ENCODE data around the gene OR5K3.
"Not testable (repeated sequence)": the region's sequence is repeated elsewhere in the genome, so short reads cannot be mapped to it uniquely, and the experiment has no call there.

OR5K3 gene

GRCh38 chr3:98390366-98390765 is at the start of gene OR5K3:
Gene OR5K3, plus strand, starts transcription at chr3:98390666. Its CDS starts 0 bp downstream, at chr3:98390666.
- no peak for DNase-seq

GRCh38 chr3:98341758-98342157 is 48.7 kb upstream of the OR5K3 start:
- DNase-seq = no peak

DNA sequence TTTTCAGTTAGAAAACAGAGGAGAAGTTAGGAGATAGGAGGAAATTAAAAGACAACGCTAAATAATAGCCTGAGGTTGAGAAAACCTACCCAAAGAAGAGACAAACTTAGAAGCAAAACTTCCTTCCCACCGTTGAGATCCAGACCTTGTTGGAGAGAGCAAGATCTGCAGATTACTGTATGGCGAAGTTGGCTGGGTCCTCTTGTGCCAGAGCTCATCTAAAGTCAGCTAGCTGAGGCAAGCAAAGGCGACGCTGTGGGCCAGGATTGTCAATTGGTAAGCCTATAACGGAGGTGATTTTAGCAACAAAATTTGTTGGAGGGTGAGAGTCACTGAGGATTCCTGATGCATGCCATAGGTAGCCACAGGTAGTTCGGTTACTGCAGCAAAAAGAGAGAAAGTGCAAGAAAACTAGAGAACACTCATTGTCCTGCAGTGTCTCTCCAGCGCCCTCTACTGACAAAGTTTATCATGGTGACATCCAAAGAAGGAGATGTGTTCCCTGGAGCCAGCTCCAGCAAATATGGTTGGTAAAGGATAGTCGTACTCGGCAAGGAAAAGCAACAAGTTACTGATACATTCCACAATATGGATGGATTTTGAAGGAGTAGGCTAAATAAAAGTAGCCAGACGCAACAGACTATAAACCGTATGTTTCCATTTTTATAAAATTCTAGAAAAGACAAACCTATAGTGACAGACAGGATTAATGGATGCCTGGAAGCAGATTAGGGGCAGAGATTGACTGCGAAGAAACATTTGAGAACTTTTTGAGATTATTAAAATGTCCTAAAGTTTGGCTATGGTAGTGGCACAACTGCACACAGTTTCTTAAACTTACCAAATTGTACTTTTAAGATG is 46.6 kb upstream of the OR5K3 start:
- peak; percentile 77 for DNase-seq

GRCh38 chr3:98350082-98350481 is 40.4 kb upstream of the OR5K3 start:
- no peak for DNase-seq

DNA sequence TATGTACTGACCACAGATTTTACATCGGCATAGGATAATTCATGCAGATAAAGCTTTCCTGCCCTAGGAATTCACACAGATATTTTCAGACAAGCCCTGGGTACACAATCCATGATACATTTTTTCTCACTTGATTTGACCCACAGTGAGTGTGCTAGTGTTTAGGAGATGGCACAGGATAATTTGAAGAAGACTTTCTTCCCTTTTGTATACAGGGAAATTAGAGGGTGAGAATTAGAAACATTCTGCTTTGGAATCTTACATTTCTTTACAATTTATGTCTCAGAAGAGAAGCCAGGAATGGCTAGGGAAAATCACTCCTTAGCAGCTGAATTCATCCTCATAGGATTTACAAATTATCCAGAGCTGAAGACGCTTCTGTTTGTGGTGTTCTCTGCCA is 36.9 kb upstream of the OR5K3 start, which contains the start of gene OR5K4:
TSS of gene OR5K4 (plus strand) at position 301 of the 400 bp plus-strand sequence. CDS start at position 301, 0 bp downstream.
- no peak for DNase-seq

DNA sequence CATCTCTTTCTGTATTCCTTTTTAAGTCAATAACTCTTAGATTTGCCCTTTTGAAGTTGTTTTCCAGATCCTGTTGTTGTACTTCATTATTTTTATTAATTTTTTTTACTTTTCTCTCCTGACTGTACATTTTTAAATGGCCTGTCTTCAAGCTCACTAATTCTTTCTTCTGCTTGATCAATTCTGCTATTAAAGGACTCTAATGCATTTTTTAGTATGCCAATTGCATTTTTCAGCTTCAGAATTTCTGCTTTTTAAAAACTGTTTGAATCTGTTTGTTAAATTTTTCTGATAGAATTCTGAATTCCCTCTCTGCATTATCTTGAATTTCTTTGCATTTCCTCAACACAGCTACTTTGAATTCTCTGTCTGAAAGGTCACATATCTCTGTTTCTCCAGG is 31.2 kb upstream of the OR5K3 start:
- DNase-seq = no peak

DNA sequence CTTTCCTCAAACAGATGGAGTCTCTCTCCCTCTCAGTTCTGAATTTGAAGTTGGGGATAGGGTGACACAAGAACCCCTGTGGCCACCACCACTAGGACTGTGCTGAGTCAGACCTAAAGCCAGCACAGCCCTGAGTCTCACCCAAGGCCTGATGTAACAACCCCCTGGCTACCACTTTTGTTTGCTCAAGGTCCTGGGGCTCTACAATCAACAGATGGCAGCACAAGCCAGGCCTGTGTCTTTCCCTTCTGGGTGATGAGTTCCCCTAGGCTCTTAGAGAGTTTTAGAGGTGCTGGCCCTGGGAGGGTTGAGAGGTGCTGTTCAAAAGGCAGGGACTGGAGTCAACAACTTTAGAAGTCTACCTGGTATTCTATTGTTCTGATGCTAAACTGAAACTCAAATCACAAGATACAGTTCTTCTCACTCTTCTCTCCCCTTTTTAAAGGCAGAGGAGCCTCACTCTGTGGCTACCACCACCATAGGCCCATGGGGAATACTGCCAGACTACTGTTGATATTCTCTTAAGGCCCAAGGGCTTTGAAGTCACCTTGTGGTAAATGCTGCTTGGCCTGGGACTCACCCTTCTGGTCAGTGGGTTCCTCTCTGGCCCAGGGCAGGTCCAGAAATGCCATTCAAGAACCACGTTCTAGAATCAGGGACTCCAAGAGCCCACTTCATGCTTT is 30.3 kb upstream of the OR5K3 start:
- peak; percentile 53 for DNase-seq

- no peak for DNase-seq
Observed at GRCh38 chr3:98360681-98361080, 29.8 kb upstream of the OR5K3 start.

GRCh38 chr3:98361289-98361688 is 29.2 kb upstream of the OR5K3 start:
- DNase-seq = no peak

DNA sequence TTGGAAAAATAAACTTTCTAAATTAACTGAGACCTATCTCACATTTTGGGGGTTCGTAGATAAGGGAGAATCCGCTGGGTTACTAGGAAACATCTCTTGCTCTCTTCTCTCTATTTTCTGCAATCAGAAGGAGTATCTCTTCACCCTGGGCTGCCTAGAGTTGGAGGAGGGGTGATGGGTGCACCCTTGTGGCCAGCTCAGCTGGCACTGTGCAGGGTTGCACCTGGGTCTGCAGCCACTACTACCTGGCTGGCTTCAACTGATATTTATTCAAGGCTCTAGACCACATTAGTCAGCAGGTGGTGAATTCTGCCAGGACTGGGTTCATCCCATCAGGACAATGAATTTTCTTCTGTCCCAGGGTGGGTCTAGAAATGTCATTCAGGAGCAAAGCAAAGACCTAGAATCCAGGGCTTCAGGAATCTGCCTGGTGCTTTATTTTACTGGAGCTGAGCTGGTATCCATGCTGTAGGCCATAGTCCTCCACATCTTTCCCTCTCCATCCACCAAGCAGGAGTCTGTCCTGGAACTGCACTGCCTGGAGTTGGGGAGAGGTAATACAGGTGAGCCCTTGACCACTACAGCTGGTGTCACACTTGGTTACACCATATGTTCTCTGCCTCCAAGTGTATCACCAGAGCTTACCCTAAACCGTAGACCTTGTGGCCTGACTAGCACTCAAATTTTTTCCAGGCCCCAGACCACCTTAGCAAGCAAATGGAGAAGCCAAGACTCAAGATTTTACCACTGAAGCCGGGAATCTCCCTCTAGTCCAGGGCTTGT is 22.8 kb upstream of the OR5K3 start:
- no peak for DNase-seq

DNA sequence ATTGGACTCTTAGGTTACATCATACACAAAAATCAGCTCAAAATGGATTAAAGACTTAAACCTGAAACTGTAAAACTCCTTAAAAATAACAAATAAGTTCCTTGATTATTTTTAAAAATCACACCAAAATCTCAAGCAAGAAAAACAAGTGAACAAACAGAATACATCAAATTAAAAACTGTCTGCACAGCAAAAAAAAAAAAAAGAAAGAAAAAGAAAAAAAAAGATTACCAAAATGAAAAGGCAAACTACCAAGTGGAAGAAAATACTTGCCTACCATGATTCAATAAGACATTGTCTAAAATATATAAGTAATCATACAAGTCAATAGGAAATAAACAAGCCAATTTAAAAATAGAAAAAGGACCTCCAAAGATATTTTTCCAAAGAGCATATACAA is 19.3 kb upstream of the OR5K3 start:
- no peak for DNase-seq

GRCh38 chr3:98371853-98372252 is 18.6 kb upstream of the OR5K3 start:
- DNase-seq = no peak

DNA sequence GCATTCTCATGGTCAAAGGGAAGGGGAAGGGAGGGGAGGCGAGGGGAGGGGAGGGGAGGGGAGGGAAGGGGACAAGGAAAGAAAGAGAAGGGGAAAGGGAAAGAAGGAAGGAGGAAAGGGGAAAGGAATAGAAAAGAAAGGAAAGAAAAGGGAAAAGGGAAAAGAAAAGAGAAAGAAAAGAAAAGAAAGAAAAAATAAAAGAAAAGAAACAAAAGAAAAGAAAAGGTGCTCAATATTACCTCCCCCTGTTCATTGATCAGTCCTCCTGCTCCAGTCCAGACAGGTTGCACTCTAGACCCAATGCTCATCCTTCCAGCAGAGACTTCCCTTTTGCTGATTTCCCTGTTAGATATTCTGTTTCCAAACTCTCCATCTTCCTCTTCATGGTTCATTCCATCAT is 18.0 kb upstream of the OR5K3 start:
- DNase-seq = no peak

DNA sequence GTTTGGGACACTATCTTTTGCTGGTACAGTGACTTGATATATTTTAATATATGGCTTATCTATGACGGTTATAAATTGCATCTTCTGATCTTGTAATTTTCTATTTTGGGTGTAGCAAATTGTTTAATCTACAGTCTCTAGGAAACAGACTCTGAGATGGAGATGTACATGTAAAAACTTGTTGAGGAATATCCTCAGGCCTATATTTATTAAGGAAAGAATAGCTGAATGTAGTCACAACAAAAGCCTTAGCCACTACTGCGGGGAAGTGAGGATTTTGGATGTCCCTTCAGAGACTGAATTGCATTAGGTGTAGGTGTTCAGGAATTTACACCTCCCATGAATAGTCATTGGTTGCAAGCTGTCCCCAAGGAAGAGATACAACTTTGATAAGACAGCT is 13.8 kb upstream of the OR5K3 start:
- no peak for DNase-seq

- DNase-seq = no peak
Observed at GRCh38 chr3:98388147-98388546, 2.3 kb upstream of the OR5K3 start.

- no peak for DNase-seq
Observed at GRCh38 chr3:98395101-98395500, 4.6 kb downstream of the OR5K3 start.

DNA sequence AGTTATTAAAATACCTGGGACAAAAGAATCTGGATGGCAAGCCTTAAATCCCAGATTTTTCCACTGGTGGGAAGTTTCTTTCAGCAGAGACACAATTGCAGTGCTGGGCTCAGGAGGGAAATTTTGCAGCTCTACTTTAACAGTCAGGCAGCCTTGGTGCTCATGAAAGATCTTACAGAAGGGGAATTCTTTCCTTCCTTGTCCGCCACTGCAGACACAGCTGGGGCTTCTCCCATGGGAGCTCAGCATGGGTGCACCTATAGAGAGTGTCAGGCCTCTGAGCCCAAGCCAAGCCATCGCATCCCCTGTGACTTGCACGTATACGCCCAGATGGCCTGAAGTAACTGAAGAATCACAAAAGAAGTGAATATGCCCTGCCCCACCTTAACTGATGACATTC is 6.0 kb downstream of the OR5K3 start:
- DNase-seq = not testable (repeated sequence)

- no peak for DNase-seq
Observed at GRCh38 chr3:98398513-98398912, 8.0 kb downstream of the OR5K3 start.

DNA sequence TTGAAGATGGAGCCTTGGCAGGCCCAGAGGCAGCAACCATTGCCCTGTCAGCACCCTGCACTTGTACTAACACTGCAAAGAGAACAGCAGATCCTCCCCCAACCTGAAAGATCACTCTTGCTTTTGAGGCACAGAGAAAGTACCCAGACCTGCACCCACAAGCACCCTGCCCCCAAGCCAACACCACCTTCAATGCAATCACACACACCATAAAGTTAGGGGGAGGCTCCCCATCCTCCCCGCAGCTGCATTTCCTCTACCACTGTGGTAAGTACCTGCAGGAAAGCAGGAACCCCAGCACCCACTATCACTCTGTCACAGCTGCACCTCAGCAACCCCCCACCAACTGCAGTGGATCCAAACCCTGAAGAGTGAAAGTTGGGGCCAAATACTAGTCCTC is 12.0 kb downstream of the OR5K3 start:
- DNase-seq = no peak

GRCh38 chr3:98404010-98404409 is 13.5 kb downstream of the OR5K3 start:
- DNase-seq = no peak

- DNase-seq = no peak
Observed at GRCh38 chr3:98406034-98406433, 15.6 kb downstream of the OR5K3 start.

- DNase-seq = no peak
Observed at GRCh38 chr3:98432575-98432974, 42.1 kb downstream of the OR5K3 start.

- no peak for DNase-seq
Observed at GRCh38 chr3:98433764-98434163, 43.3 kb downstream of the OR5K3 start.

Measured in activated CD4-positive, alpha-beta T cell treated with anti-CD3 and anti-CD28 coated beads, Interleukin-2, Interleukin-6, amounts not matched to agents 100 ng/mL and 50 ng/mL, durations not matched to agents 16 hours and 8 hours (primary cell).